Neutrophil (primary cell): ENCODE results near the gene ARHGAP44.

ENCODE experiments used
- H3K27ac ChIP-seq: fragments of 200-600 bp; sonication (generic); 2 replicates; pipeline ENCODE4 v1.5.1; 2016; ENCODE audit warnings: mild to moderate bottlenecking, moderate library complexity
- H3K27me3 ChIP-seq: fragments of 200-600 bp; sonication (generic); 2 replicates; pipeline ENCODE4 v1.6.0; 2016; ENCODE audit warnings: mild to moderate bottlenecking
- H3K36me3 ChIP-seq: fragments of 200-600 bp; sonication (generic); 2 replicates; pipeline ENCODE4 v1.5.1; 2017
- H3K4me1 ChIP-seq, 2 experiments: fragments of 200-600 bp in 1 of 2; sonication (generic) in 1 of 2; 1 replicate in 1 of 2; 2 replicates in 1 of 2; pipeline versions ENCODE4 v1.5.1 to v1.6.1; 2013 to 2016; ENCODE audit warnings: low read depth in 1 of 2, low read length in 1 of 2, mild to moderate bottlenecking in 1 of 2, moderate library complexity in 1 of 2; ENCODE audit not compliant: control insufficient read depth in 1 of 2, insufficient read depth in 1 of 2
- H3K4me3 ChIP-seq, 2 experiments: fragments of 200-600 bp in 1 of 2; sonication (generic) in 1 of 2; 1 replicate in 1 of 2; 2 replicates in 1 of 2; pipeline ENCODE4 v1.5.1; 2013 to 2016; ENCODE audit warnings: low read depth in 1 of 2, low read length in 1 of 2, mild to moderate bottlenecking in 1 of 2, moderate library complexity in 1 of 2
- H3K9me3 ChIP-seq: fragments of 200-600 bp; sonication (generic); 2 replicates; pipeline ENCODE4 v1.5.1; 2016
- CTCF ChIP-seq: fragments of 200-600 bp; sonication (generic); IDR thresholded peaks from 2 replicates; pipeline ENCODE4 v1.5.1; 2016; ENCODE audit warnings: antibody characterized with exemption

The ARHGAP44 gene, protein sequence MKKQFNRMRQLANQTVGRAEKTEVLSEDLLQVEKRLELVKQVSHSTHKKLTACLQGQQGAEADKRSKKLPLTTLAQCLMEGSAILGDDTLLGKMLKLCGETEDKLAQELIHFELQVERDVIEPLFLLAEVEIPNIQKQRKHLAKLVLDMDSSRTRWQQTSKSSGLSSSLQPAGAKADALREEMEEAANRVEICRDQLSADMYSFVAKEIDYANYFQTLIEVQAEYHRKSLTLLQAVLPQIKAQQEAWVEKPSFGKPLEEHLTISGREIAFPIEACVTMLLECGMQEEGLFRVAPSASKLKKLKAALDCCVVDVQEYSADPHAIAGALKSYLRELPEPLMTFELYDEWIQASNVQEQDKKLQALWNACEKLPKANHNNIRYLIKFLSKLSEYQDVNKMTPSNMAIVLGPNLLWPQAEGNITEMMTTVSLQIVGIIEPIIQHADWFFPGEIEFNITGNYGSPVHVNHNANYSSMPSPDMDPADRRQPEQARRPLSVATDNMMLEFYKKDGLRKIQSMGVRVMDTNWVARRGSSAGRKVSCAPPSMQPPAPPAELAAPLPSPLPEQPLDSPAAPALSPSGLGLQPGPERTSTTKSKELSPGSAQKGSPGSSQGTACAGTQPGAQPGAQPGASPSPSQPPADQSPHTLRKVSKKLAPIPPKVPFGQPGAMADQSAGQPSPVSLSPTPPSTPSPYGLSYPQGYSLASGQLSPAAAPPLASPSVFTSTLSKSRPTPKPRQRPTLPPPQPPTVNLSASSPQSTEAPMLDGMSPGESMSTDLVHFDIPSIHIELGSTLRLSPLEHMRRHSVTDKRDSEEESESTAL

DNA sequence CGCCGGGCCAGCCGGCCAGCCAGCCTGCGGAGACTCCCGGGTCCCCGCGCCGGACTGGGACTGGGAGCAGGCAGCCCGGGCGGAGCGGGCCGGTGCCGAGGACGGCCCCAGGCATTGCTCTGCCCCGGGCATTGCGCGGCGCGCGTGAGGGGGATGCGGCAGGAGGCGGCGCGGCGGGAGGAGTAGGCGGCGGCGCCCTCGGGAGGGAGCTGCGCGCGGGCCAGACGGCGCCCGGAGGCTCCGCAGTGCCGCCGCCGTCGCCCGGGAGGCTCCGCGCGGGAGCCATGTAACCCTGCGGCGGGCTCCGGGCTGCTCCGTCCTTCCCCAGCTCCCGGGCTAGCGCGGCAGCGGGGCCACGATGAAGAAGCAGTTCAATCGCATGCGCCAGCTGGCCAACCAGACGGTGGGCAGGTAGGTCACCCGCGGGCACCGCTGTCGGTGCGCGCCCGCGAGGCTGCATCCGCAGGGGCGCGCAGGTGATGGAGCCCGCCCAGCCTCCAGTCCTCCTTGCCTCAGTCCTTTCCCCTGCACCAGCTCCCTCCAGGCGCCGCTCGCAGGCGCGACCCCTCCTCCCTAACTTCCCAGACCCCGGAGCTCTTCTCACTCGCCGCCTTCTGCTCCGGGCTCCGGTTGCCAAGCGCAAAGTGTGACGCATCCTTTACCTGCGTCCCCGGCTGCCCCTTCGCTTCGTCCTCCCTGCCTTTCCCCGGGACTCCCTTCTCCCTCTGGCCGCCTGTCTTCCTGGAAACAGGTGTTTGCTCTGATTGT is at the start of gene ARHGAP44:
TSS of gene ARHGAP44 (plus strand) at position 18 of the 768 bp plus-strand sequence. CDS start at position 359, 341 bp downstream.
- Histone ChIP-seq H3K9me3 (no peaks in the 10 kb centered on the region), H3K4me1 (no peaks in the 10 kb centered on the region), H3K4me3 (no peak within 1 kb of the TSS), H3K27me3 (peaks cover 51% of the 10 kb centered on the region), H3K36me3 (no peaks in the 10 kb centered on the region), H3K27ac (no peak within 1 kb of the TSS)
- TF ChIP-seq CTCF, result no peak

GRCh38 chr17:12739500-12739899 is 49.8 kb upstream of the ARHGAP44 start:
- no peak overlapping the region for H3K4me3 ChIP-seq
- H3K27me3 ChIP-seq, result no peaks in the 10 kb centered on the region
- H3K27ac ChIP-seq, result no peak overlapping the region
- no peak for TF ChIP-seq CTCF
- H3K4me1 ChIP-seq, result no peaks in the 10 kb centered on the region
- H3K9me3 ChIP-seq, result no peaks in the 10 kb centered on the region
- H3K36me3 ChIP-seq, result no peaks in the 10 kb centered on the region

GRCh38 chr17:12743046-12743445 is 46.3 kb upstream of the ARHGAP44 start:
- Histone ChIP-seq H3K4me1 (no peaks in the 10 kb centered on the region), H3K36me3 (no peaks in the 10 kb centered on the region), H3K4me3 (no peak overlapping the region), H3K27ac (no peak overlapping the region), H3K9me3 (no peaks in the 10 kb centered on the region), H3K27me3 (no peaks in the 10 kb centered on the region)
- no peak for TF ChIP-seq CTCF

DNA sequence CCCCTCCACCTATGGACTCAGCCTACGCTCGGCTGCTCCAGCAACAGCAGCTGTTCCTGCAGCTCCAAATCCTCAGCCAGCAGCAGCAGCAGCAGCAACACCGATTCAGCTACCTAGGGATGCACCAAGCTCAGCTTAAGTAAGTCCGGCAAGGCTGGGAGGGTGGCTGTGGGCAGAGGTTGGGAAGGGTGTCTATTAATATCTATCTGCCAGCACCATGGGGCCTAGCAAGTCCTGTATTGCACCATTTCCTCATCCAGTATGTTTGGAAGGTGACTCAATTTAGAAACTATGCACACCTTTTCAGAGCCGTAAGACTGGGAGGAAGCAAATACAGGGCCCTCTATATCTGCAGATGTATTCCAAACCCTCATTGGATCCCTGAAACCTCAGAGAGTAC is 45.0 kb upstream of the ARHGAP44 start:
- H3K9me3 ChIP-seq, result no peaks in the 10 kb centered on the region
- no peak overlapping the region for H3K27ac ChIP-seq
- H3K36me3 ChIP-seq, result no peaks in the 10 kb centered on the region
- no peak for TF ChIP-seq CTCF
- H3K27me3 ChIP-seq, result no peaks in the 10 kb centered on the region
- H3K4me1 ChIP-seq, result no peaks in the 10 kb centered on the region
- H3K4me3 ChIP-seq, result no peak overlapping the region

DNA sequence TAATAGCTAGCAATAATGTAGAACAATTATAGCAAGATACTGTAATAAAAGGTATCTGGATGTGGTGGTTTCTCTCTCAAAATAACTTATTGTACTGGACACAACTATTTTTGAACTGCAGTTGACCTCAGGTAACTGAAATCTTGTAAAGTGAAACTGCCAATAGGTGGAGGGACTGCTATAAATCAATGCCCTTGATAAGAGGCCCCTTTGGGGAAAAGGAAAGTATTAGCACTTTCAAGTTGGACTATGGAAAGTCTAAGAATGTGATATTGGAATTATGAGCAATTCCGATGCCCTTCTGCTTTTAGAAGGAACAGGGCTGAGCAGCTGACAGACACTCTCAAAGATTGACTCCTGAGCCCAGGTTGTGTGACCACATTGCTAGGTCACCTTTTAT is 44.5 kb upstream of the ARHGAP44 start:
- Histone ChIP-seq H3K4me1 (no peaks in the 10 kb centered on the region), H3K27me3 (no peaks in the 10 kb centered on the region), H3K27ac (no peak overlapping the region), H3K36me3 (no peaks in the 10 kb centered on the region), H3K4me3 (no peak overlapping the region), H3K9me3 (no peaks in the 10 kb centered on the region)
- TF ChIP-seq CTCF, result no peak
